ENCODE measurements around the gene LGALS12.

The LGALS12 gene

GRCh38 chr11:63560506-63561180, 54.8 kb downstream of the LGALS12 start:
- no peak for DNase-seq (ENCODE audit: low spot score)

- DNase-seq (ENCODE audit: low spot score), result no peak
Measured at GRCh38 chr11:63563201-63564055, 57.5 kb downstream of the LGALS12 start, which contains the start of gene PLAAT2. Gene PLAAT2, minus strand, starts transcription at chr11:63563379. Its CDS starts 55 bp downstream, at chr11:63563324.

DNA sequence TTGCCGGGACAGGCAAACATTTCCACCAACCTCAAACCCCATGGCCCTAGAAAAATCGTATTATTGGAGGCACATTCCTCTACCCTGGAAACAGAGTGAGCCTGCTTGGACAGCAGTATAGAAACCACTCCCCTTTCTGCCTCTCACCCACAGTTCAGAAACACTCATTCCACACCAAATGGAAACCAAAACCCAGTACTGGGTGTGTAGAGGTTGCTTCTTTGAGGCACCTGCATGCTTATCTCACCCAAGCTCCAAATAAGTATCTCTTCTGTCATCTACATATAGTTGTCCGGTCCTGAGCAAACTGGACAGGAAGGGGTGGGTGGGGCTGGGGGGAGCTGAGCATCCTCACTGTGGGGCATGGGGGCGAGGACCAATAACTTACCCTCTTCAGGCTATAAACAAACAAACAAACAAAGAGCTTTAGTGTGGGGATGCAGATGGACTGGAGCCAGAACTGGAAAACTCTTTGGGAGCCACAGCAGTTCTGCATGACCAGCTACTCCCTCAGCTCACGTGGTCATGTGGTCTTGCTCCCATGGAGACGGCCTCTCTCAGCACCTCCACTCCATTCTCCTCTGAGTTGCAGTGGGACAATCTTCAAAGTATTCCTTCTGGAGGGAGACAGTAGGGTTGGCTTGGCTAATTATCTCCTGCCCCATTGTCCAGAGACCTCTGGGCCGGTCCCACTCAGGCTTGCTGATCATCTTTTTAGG, 58.3 kb downstream of the LGALS12 start:
- no peak for DNase-seq (ENCODE audit: low spot score)

DNA sequence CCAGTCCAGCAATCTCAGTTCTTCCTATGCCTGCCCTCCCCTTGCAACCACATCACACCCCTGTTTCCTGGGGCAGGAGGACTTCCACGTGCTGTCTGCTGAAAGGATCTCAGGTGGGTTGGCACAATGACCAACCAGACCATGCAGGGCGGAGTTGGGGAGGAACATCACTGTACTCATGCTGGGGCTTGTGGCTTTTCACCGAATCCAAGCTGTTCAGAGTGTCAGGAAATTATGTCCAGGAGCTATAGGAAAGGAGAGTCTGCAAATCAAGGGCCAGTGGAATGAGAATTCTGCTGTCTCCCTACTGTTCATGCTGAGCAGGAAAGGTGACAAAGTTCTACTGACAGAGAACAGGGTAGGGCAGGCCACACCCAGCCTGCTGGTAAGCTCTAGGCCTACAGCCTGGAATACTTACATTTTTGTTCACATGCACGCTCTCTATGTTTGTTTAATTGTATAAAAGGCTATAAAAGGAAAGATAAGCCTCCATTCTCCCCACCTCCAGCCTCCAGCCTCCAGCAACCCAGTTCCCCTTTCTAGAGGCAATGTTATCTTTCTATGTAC, 59.0 kb downstream of the LGALS12 start:
- no peak for DNase-seq (ENCODE audit: low spot score)

Data from AG08395 (cell line).